Prostate gland (tissue), 2 donors: Measurements from ENCODE around the gene FRMPD1.

Experiments
- POLR2A ChIP-seq: fragments of 450-650 bp; IDR thresholded peaks from one replicate; pipeline ENCODE4 v1.6.1; 2016; ENCODE audit warnings: antibody characterized with exemption, mild to moderate bottlenecking
- TF ChIP-seq, protein P1 (sequence below), 4 experiments: fragments of 200-600 bp in 2 of 4; fragments of 450-650 bp in 2 of 4; sonication (generic) in 2 of 4; IDR thresholded peaks; 1 replicate in 3 of 4; 2 replicates in 1 of 4; pipeline ENCODE4 v1.5.1; 2016 to 2019; ENCODE audit warnings: antibody characterized with exemption in 4 of 4, mild to moderate bottlenecking in 2 of 4, moderate library complexity in 2 of 4

DNA sequence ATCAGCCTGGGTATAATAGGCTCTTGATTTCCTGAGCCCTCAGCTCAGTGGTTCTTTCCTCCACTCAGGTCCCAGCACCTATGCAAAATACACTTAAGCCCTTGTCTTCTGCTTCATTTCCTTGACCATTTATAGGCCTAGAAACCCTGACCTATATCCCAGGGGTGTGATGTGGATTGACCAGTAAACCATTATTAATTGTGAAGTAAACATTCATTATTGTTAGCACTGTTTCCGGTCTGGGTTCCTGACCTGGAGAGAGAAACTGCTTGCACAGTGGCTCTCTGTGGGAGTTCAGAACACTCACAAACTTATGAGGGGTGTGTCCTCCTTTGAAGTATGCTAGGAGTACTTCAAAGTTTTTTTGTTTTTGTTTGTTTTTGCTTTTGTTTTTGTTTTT is 38.8 kb upstream of the FRMPD1 start:
- TF ChIP-seq, protein P1, sequence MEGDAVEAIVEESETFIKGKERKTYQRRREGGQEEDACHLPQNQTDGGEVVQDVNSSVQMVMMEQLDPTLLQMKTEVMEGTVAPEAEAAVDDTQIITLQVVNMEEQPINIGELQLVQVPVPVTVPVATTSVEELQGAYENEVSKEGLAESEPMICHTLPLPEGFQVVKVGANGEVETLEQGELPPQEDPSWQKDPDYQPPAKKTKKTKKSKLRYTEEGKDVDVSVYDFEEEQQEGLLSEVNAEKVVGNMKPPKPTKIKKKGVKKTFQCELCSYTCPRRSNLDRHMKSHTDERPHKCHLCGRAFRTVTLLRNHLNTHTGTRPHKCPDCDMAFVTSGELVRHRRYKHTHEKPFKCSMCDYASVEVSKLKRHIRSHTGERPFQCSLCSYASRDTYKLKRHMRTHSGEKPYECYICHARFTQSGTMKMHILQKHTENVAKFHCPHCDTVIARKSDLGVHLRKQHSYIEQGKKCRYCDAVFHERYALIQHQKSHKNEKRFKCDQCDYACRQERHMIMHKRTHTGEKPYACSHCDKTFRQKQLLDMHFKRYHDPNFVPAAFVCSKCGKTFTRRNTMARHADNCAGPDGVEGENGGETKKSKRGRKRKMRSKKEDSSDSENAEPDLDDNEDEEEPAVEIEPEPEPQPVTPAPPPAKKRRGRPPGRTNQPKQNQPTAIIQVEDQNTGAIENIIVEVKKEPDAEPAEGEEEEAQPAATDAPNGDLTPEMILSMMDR (IDR thresholded peaks at IDR 0.05) = no peak
- no peak for TF ChIP-seq POLR2A
